Embryonic facial prominence (tissue), 1 donor: ENCODE measurements around the gene ZBTB44.
"Not testable (repeated sequence)": the region's sequence is repeated elsewhere in the genome, so short reads cannot be mapped to it uniquely, and the experiment has no call there.

ENCODE experiments used
- DNase-seq: peaks from one replicate; pipeline ENCODE4 v3.0.0-alpha.2; 2016; ENCODE audit errors: extremely low spot score

Gene ZBTB44

GRCh38 chr11:130198292-130198691 is 116.4 kb downstream of the ZBTB44 start:
- DNase-seq = no peak

GRCh38 chr11:130197386-130198035 is 117.2 kb downstream of the ZBTB44 start:
- no peak for DNase-seq

GRCh38 chr11:130194241-130195023 is 120.3 kb downstream of the ZBTB44 start:
- DNase-seq = no peak

GRCh38 chr11:130193551-130193950 is 121.2 kb downstream of the ZBTB44 start:
- not testable (repeated sequence) for DNase-seq

- DNase-seq = no peak
Observed at GRCh38 chr11:130192845-130193267, 121.9 kb downstream of the ZBTB44 start.

- DNase-seq = no peak
Observed at GRCh38 chr11:130191896-130192295, 122.8 kb downstream of the ZBTB44 start.

DNA sequence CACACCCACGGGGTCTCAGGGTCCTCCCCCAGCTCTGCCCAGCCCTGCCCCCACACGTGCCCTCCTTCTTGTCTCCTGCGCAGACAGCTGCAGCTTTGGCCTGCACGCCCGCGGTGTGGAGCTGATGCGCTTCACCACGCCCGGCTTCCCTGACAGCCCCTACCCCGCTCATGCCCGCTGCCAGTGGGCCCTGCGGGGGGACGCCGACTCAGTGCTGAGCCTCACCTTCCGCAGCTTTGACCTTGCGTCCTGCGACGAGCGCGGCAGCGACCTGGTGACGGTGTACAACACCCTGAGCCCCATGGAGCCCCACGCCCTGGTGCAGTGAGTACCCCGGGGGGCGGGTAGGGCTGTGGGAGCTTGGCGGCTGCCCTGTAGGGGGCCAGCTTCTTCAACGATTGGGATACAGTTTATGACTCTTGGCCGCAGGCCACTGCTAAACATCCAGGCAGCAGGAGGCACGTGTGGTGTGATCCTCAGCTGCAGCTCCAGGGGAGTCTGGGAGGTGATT is 124.3 kb downstream of the ZBTB44 start:
- DNase-seq = no peak

DNA sequence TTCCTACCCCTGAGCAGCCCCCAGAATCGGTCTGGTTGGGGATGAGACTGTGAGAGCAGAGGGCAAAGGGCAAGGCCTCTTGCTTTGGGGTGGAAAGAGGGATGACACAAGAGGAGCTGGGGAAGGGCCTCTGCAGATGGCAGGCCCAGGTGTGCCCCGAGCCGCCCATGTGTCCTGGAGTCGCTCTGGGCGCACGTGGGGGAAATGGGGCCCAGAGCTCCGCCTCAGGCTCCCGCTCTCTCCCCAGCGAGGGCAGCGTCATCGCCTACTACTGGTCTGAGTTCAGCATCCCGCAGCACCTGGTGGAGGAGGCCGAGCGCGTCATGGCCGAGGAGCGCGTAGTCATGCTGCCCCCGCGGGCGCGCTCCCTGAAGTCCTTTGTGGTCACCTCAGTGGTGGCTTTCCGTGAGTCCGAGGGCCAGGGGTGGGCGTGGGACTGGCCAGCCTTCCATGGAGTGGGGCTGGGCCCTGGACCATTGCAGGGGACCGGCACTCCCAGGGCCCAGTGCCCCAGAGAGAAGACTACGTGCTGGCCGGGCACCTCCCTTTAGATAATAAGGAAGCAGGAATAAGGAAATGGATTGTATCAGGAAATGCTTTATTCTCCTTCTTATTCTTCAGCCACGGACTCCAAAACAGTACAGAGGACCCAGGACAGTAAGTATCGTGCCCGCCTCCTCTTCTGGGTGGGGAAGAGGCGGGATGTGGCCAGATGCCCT is 125.1 kb downstream of the ZBTB44 start:
- DNase-seq = no peak

- no peak for DNase-seq
Observed at GRCh38 chr11:130188585-130189347, 126.0 kb downstream of the ZBTB44 start.

DNA sequence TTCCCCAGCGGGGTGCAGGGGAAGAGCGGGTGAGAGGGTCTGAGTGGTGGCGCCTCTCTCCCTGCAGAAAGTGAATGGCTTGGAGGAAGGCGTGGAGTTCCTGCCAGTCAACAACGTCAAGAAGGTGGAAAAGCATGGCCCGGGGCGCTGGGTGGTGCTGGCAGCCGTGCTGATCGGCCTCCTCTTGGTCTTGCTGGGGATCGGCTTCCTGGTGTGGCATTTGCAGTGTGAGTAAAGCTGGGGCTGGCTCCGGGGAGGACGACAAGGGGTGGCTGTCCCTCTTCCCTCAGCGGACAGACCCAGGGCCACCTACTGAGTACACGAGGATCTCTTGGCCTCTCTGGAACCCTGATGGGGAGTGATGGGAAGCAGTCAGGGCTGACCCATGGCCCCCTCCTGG is 126.7 kb downstream of the ZBTB44 start:
- no peak for DNase-seq

- no peak for DNase-seq
Observed at GRCh38 chr11:130187096-130187495, 127.6 kb downstream of the ZBTB44 start.

- no peak for DNase-seq
Observed at GRCh38 chr11:130183878-130184610, 130.7 kb downstream of the ZBTB44 start.

DNA sequence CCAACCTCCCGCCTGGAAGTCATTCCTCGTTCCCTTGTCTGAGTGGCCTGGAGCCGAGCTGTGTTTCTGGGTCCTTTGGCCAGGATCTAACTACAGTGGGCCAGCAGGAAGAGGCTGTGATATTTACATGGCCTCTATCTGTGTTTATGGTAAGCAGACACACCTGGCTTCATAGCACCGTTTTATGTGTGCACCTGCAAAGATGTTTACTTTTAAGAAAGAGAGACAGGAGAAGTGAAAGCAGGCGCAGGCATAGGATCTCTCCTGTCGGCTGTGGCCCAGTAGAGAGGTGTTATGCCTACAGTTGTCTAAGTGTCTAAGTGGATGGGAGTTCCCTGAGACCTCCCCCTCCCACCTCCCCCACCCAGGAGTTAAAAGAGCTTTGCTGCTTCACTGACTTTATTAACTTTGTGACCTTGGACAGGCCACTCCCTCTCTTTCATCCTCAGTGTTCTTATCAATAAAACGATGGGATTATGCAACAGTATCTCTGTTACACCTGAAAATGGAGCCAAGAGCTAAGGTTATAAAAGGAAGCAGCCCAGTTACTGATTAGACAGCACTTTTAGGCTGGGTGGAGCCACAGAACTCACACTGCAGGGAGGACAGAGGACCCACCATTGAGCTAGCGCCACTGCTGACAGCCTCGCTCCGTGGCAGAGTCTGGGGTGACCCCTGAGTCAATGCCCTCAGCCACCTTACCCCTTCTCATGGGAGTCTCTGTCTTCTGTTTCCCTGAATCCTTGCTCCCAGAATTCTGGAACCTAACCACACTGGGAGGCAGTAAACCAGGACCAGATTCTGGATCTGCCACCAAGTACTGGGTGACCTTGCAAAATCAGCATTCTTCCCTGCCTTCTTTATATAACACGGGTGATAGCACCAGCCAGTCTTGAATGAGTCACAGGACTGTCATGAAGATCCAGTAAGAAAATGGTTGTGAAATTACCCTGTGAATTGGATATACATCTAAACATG is 133.1 kb downstream of the ZBTB44 start:
- DNase-seq = no peak

- DNase-seq = no peak
Observed at GRCh38 chr11:130180896-130181294, 133.8 kb downstream of the ZBTB44 start.

DNA sequence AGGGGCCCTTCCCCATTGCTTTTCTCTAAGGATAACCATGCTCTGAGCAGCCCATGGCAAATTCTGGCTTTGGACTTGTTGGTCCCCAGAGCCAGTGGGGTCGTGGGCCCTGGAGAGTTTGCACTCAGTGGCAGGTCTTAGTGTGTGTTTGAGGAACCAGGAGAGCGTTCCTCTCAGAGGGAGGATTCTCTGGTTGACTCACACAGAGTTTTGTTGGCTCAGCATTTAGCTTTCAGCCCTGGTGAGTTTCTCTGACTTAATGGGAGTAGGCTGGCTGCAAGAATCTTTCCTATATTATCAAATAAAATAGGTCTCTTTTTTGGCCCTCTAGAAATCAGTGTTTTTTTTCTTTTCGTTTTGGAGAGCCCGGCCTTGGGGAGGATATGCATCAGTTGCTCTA is 134.2 kb downstream of the ZBTB44 start:
- DNase-seq = no peak

GRCh38 chr11:130179396-130180306 is 135.1 kb downstream of the ZBTB44 start:
- no peak for DNase-seq

- DNase-seq = no peak
Observed at GRCh38 chr11:130178441-130179339, 136.0 kb downstream of the ZBTB44 start.

DNA sequence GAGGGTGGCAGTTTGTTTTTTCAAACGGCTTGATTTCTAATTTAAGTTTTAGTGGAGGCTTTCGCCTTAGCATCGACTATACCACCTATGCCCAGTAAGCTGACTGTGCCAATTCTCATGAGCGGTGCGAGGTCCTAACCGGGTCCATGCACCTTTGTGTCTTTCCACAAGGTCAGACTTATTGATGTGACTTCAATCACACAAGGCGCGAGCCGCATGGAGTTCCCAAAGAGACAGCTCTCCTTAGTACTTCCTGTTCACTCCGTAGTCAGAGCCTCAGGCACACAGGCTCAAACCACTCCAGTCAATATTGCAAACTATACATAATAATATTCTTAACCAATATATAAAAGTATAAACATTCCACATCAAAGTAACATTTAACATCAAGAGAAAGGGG is 136.9 kb downstream of the ZBTB44 start:
- no peak for DNase-seq
